Aorta (tissue), 5 donors: Measurements from ENCODE around the gene DND1. TPM values are rescaled to one million over a fixed set of nuclear protein-coding genes. Genes with fewer than 3 reads are reported as not detected.
"Not testable (repeated sequence)": the region's sequence is repeated elsewhere in the genome, so short reads cannot be mapped to it uniquely, and the experiment has no call there.

ENCODE experiments used
- ATAC-seq: fragments of 200-7000 bp; cut with Tn5 transposase; one replicate; pipeline ENCODE4 v1.9.1; 2022; ENCODE audit warnings: moderate library complexity; ENCODE audit not compliant: low FRiP score
- DNase-seq, 2 donors: peaks; one replicate each; pipeline ENCODE4 v3.0.0-alpha.2; 2020
- H3K27ac ChIP-seq, 2 donors: one replicate each; pipeline ENCODE4 v1.5.1; 2013; ENCODE audit warnings: low read length in 2 of 2, mild to moderate bottlenecking in 2 of 2, moderate library complexity in 2 of 2, control low read depth in 1 of 2, inconsistent platforms in 1 of 2, low read depth in 1 of 2
- H3K27me3 ChIP-seq, 2 donors: one replicate each; pipeline ENCODE4 v1.6.1; 2013; ENCODE audit warnings: control low read depth in 1 of 2, low read length in 1 of 2, mild to moderate bottlenecking in 1 of 2, moderate library complexity in 1 of 2; ENCODE audit not compliant: insufficient read depth in 2 of 2, control insufficient read depth in 1 of 2
- H3K36me3 ChIP-seq, 2 donors: one replicate each; pipeline ENCODE4 v1.6.1; 2013; ENCODE audit warnings: control low read depth in 1 of 2, low read length in 1 of 2, mild to moderate bottlenecking in 1 of 2; ENCODE audit not compliant: insufficient read depth in 2 of 2, control insufficient read depth in 1 of 2
- H3K4me1 ChIP-seq, 2 donors: one replicate each; pipeline ENCODE4 v1.6.1; 2013; ENCODE audit warnings: low read length in 2 of 2, control low read depth in 1 of 2, mild to moderate bottlenecking in 1 of 2, moderate library complexity in 1 of 2; ENCODE audit not compliant: insufficient read depth in 2 of 2, control insufficient read depth in 1 of 2
- H3K4me3 ChIP-seq, 2 donors: one replicate each; pipeline ENCODE4 v1.5.1; 2013; ENCODE audit warnings: low read length in 2 of 2, control low read depth in 1 of 2, mild to moderate bottlenecking in 1 of 2
- H3K9me3 ChIP-seq: one replicate; pipeline ENCODE4 v1.6.1; 2013; ENCODE audit warnings: mild to moderate bottlenecking, low read length; ENCODE audit not compliant: control insufficient read depth
- WGBS, 2 donors: extraction: QIAGEN DNeasy Blood & Tissue Kit; methylation state at CpG; one replicate each; pipeline ENCODE4 v1.1.7; 2013; 5-methylcytosine and 5-hydroxymethylcytosine counted together
- intact Hi-C, 2 donors: fragments of 100-400 bp; cut with DNase I; formaldehyde crosslinking; loops; one replicate each; pipeline versions ENCODE4 v1.14.2 to v1.15.0; 2022
- microRNA-seq, 2 donors: library from miRNA; unstranded; fragments of <30 nt; microRNA quantifications; one replicate each; pipeline ENCODE4 v1.2.0, GENCODE V29; 2020
- polyA plus RNA-seq, 2 donors: library from polyadenylated mRNA; stranded (reverse); fragments of 200-250 nt; gene quantifications; one replicate each; pipeline ENCODE4 v1.2.3, GENCODE V29; 2013
- total RNA-seq, 2 donors: library from RNA; stranded (reverse); fragmentation: NEBNext Ultra II Directional; extraction: Animal tissue kit (Norgen Biotek cat#: 25700); gene quantifications; one replicate each; pipeline ENCODE4 v1.2.1, GENCODE V29; 2021
- donor health status: healthy with polysubstance abuse.
- donor health status: Bipolar disorder and iron deficiency.
- donor health status: DM: no; HTN: no; CAD: no.
- donor health status: DM: no; HTN: no; CAD: no.
- donor health status: DM: yes; HTN: yes; CAD: no.

Gene DND1
- total and polyA plus RNA-seq, 4 donors: 0.84 to 2.1 (median 1.3) TPM; not detected in 1

GRCh38 chr5:140630292-140631035 is 42.9 kb downstream of the DND1 start:
- ATAC-seq: no peak
- Histone ChIP-seq H3K27me3 (no peaks in the 10 kb centered on the region), H3K4me1 (no peaks in the 10 kb centered on the region), H3K4me3 (no peak overlapping the region), H3K27ac (no peak overlapping the region), H3K36me3 (no peaks in the 10 kb centered on the region), H3K9me3 (no peaks in the 10 kb centered on the region)
- no peak for DNase-seq
- intact Hi-C loops: no loop called here
- WGBS, 2 donors: 76 to 77% methylated on average over 2 of the region's 2 CpGs

- DNase-seq (no peak), ATAC-seq (no peak)
- Histone ChIP-seq H3K36me3 (no peaks in the 10 kb centered on the region), H3K4me3 (no peak overlapping the region), H3K27me3 (no peaks in the 10 kb centered on the region), H3K4me1 (no peaks in the 10 kb centered on the region), H3K9me3 (no peaks in the 10 kb centered on the region), H3K27ac (no peak overlapping the region)
- intact Hi-C loops: no loop called here
- 72 to 83% methylated on average over 1 of the region's 1 CpG for WGBS, 2 donors
These were observed 44.7 kb downstream of the DND1 start for GRCh38 chr5:140628711-140629110.

- intact Hi-C loops: no loop called here
- Histone ChIP-seq H3K9me3 (no peaks in the 10 kb centered on the region), H3K4me1 (no peaks in the 10 kb centered on the region), H3K4me3 (no peak overlapping the region), H3K36me3 (no peaks in the 10 kb centered on the region), H3K27me3 (no peaks in the 10 kb centered on the region), H3K27ac (no peak overlapping the region)
- DNase-seq (no peak), ATAC-seq (no peak)
- WGBS, 2 donors: 90 to 92% methylated on average over 6 of the region's 6 CpGs
These were observed 45.4 kb downstream of the DND1 start for GRCh38 chr5:140627972-140628371.

- H3K27ac ChIP-seq, intact Hi-C loops, H3K9me3 ChIP-seq, DNase-seq, H3K27me3 ChIP-seq, H3K4me3 ChIP-seq, H3K36me3 ChIP-seq, ATAC-seq, H3K4me1 ChIP-seq: not testable (repeated sequence)
- WGBS, 2 donors: 81 to 82% methylated on average over 10 of the region's 10 CpGs
These were observed 48.5 kb downstream of the DND1 start for GRCh38 chr5:140624886-140625285.

GRCh38 chr5:140623061-140623460 is 50.3 kb downstream of the DND1 start:
- DNase-seq, H3K27ac ChIP-seq, H3K36me3 ChIP-seq, H3K9me3 ChIP-seq, H3K4me3 ChIP-seq, H3K4me1 ChIP-seq, H3K27me3 ChIP-seq, ATAC-seq, intact Hi-C loops: not testable (repeated sequence)

- ATAC-seq: no peak
- intact Hi-C loops: no loop called here
These were observed 51.1 kb downstream of the DND1 start for GRCh38 chr5:140622301-140622700.

More at GRCh38 chr5:140622301-140622700, 51.1 kb downstream of the DND1 start:
- DNase-seq: no peak
- whole genome bisulfite sequencing, 2 donors: 88 to 96% methylated on average over 3 of the region's 3 CpGs
- Histone ChIP-seq H3K4me3 (no peak overlapping the region), H3K4me1 (no peaks in the 10 kb centered on the region), H3K27me3 (no peaks in the 10 kb centered on the region), H3K9me3 (peaks cover 1% of the 10 kb centered on the region), H3K36me3 (no peaks in the 10 kb centered on the region), H3K27ac (no peak overlapping the region)

Small RNA genes within 50 kb of the gene (microRNA-seq; reads per million reads assigned to microRNA genes)
- gene MIR3655: 0 to 0.99 reads per million in 2 donors

Other genes starting within 250 kb of the DND1 start
- 10 to 100 TPM in 1 of 2 donors, 1 to 10 TPM in 1; 5.4 to 14.2 TPM for gene EIF4EBP3, start 125.9 kb downstream of the DND1 start, total RNA-seq
- gene EIF4EBP3, start 125.9 kb downstream of the DND1 start, polyA plus RNA-seq: 10 to 100 TPM; 27.8 to 37.5 TPM
- gene SRA1, start 116.1 kb downstream of the DND1 start, total RNA-seq: 10 to 100 TPM; 23.7 to 32.5 TPM
- gene SRA1, start 116.1 kb downstream of the DND1 start, polyA plus RNA-seq: 10 to 100 TPM; 23.2 to 49.6 TPM
- 10 to 100 TPM; 32.9 to 48.3 TPM for gene APBB3, start 109.0 kb downstream of the DND1 start, total RNA-seq
- gene APBB3, start 109.0 kb downstream of the DND1 start, polyA plus RNA-seq: 10 to 100 TPM; 10.9 to 66.9 TPM
- gene SLC35A4, start 108.7 kb downstream of the DND1 start, total RNA-seq: 10 to 100 TPM; 38.9 to 43.4 TPM
- gene SLC35A4, start 108.7 kb downstream of the DND1 start, polyA plus RNA-seq: 10 to 100 TPM; 24.9 to 25.5 TPM
- gene CD14, start 40.4 kb downstream of the DND1 start, total RNA-seq: 100 to 1,000 TPM; 104 to 205 TPM
- 100 to 1,000 TPM in 1 of 2 donors, 10 to 100 TPM in 1; 34.9 to 115 TPM for gene CD14, start 40.4 kb downstream of the DND1 start, polyA plus RNA-seq
- gene TMCO6, start 34.1 kb downstream of the DND1 start, total RNA-seq: 10 to 100 TPM in 1 of 2 donors, 1 to 10 TPM in 1; 8.6 to 11.9 TPM
- gene TMCO6, start 34.1 kb downstream of the DND1 start, polyA plus RNA-seq: 1 to 10 TPM; 2.9 to 9.4 TPM
- 10 to 100 TPM; 32.1 to 35.0 TPM for gene NDUFA2, start 25.9 kb downstream of the DND1 start, total RNA-seq
- 100 to 1,000 TPM; 114 to 198 TPM for gene NDUFA2, start 25.9 kb downstream of the DND1 start, polyA plus RNA-seq
- gene IK, start 25.7 kb downstream of the DND1 start, total RNA-seq: 10 to 100 TPM; 78.4 to 79.1 TPM
- gene IK, start 25.7 kb downstream of the DND1 start, polyA plus RNA-seq: 100 to 1,000 TPM in 1 of 2 donors, 10 to 100 TPM in 1; 90.3 to 104 TPM
- 10 to 100 TPM; 18.5 to 21.3 TPM for gene WDR55, start 8.7 kb downstream of the DND1 start, total RNA-seq
- 10 to 100 TPM in 1 of 2 donors, 1 to 10 TPM in 1; 9.5 to 22.0 TPM for gene WDR55, start 8.7 kb downstream of the DND1 start, polyA plus RNA-seq
- gene HARS1, start 17.8 kb upstream of the DND1 start, total RNA-seq: 10 to 100 TPM; 48.6 to 49.3 TPM
- 10 to 100 TPM; 35.1 to 74.6 TPM for gene HARS1, start 17.8 kb upstream of the DND1 start, polyA plus RNA-seq
- gene HARS2, start 17.9 kb upstream of the DND1 start, total RNA-seq: 10 to 100 TPM; 21.3 to 33.0 TPM
- 10 to 100 TPM; 14.4 to 27.6 TPM for gene HARS2, start 17.9 kb upstream of the DND1 start, polyA plus RNA-seq
- gene ZMAT2, start 26.9 kb upstream of the DND1 start, total RNA-seq: 10 to 100 TPM; 39.0 to 41.4 TPM
- 100 to 1,000 TPM in 1 of 2 donors, 10 to 100 TPM in 1; 70.6 to 143 TPM for gene ZMAT2, start 26.9 kb upstream of the DND1 start, polyA plus RNA-seq
- gene PCDHA1, start 112.6 kb upstream of the DND1 start, total RNA-seq: not detected
- gene PCDHA1, start 112.6 kb upstream of the DND1 start, polyA plus RNA-seq: not detected
- under 1 TPM; 0.13 to 0.24 TPM for gene PCDHA2, start 121.3 kb upstream of the DND1 start, total RNA-seq
- gene PCDHA2, start 121.3 kb upstream of the DND1 start, polyA plus RNA-seq: not detected
- under 1 TPM; 0.33 to 0.36 TPM for gene PCDHA3, start 127.5 kb upstream of the DND1 start, total RNA-seq
- under 1 TPM; 0.25 to 0.38 TPM for gene PCDHA3, start 127.5 kb upstream of the DND1 start, polyA plus RNA-seq
- under 1 TPM; 0.78 to 0.90 TPM for gene PCDHA4, start 133.5 kb upstream of the DND1 start, total RNA-seq
- gene PCDHA4, start 133.5 kb upstream of the DND1 start, polyA plus RNA-seq: under 1 TPM in 1 of 2 donors, not detected in 1; 0.05 TPM
- gene PCDHA5, start 148.0 kb upstream of the DND1 start, total RNA-seq: under 1 TPM; 0.24 to 0.26 TPM
- gene PCDHA5, start 148.0 kb upstream of the DND1 start, polyA plus RNA-seq: under 1 TPM in 1 of 2 donors, not detected in 1; 0.08 TPM
- under 1 TPM; 0.36 to 0.45 TPM for gene PCDHA6, start 154.4 kb upstream of the DND1 start, total RNA-seq
- gene PCDHA6, start 154.4 kb upstream of the DND1 start, polyA plus RNA-seq: under 1 TPM in 1 of 2 donors, not detected in 1; 0.64 TPM
- under 1 TPM; 0.32 to 0.57 TPM for gene PCDHA7, start 160.7 kb upstream of the DND1 start, total RNA-seq
- gene PCDHA7, start 160.7 kb upstream of the DND1 start, polyA plus RNA-seq: under 1 TPM in 1 of 2 donors, not detected in 1; 0.13 TPM
- gene PCDHA8, start 167.6 kb upstream of the DND1 start, total RNA-seq: under 1 TPM; 0.16 to 0.36 TPM
- gene PCDHA8, start 167.6 kb upstream of the DND1 start, polyA plus RNA-seq: not detected
- under 1 TPM; 0.13 to 0.36 TPM for gene PCDHA9, start 174.8 kb upstream of the DND1 start, total RNA-seq
- gene PCDHA9, start 174.8 kb upstream of the DND1 start, polyA plus RNA-seq: not detected
- under 1 TPM; 0.65 to 0.69 TPM for gene PCDHA10, start 182.3 kb upstream of the DND1 start, total RNA-seq
- under 1 TPM in 1 of 2 donors, not detected in 1; 0.03 TPM for gene PCDHA10, start 182.3 kb upstream of the DND1 start, polyA plus RNA-seq
- gene PCDHA11, start 195.4 kb upstream of the DND1 start, total RNA-seq: under 1 TPM; 0.19 to 0.27 TPM
- not detected for gene PCDHA11, start 195.4 kb upstream of the DND1 start, polyA plus RNA-seq
- gene PCDHA12, start 201.7 kb upstream of the DND1 start, total RNA-seq: under 1 TPM in 1 of 2 donors, not detected in 1; 0.57 TPM
- under 1 TPM in 1 of 2 donors, not detected in 1; 0.05 TPM for gene PCDHA12, start 201.7 kb upstream of the DND1 start, polyA plus RNA-seq
- gene PCDHA13, start 208.5 kb upstream of the DND1 start, total RNA-seq: under 1 TPM; 0.15 to 0.16 TPM
- gene PCDHA13, start 208.5 kb upstream of the DND1 start, polyA plus RNA-seq: not detected